Measurements from ENCODE around the gene PEX5L.
A peak's percentile ranks its signal among the peaks of the same experiment; 100 is the strongest.

The PEX5L gene

GRCh38 chr3:179977356-179977755, 59.4 kb downstream of the PEX5L start:
- DNase-seq: no peak
- TF ChIP-seq GATA1 (IDR thresholded peaks at IDR 0.05; ENCODE audit: low read depth, low read length): no peak
- TF ChIP-seq POLR2A (IDR thresholded peaks at IDR 0.05; ENCODE audit: low read length): no peak

- TF ChIP-seq GATA1 (IDR thresholded peaks at IDR 0.05; ENCODE audit: low read depth, low read length) (no peak), POLR2A (IDR thresholded peaks at IDR 0.05; ENCODE audit: low read length) (no peak)
- no peak for DNase-seq
Measured at GRCh38 chr3:179973931-179974361, 62.8 kb downstream of the PEX5L start.

- TF ChIP-seq POLR2A (IDR thresholded peaks at IDR 0.05; ENCODE audit: low read length): no peak
- no peak for TF ChIP-seq GATA1 (IDR thresholded peaks at IDR 0.05; ENCODE audit: low read depth, low read length)
- no peak for DNase-seq
Measured at GRCh38 chr3:179972881-179973423, 63.8 kb downstream of the PEX5L start.

GRCh38 chr3:179971280-179971679, 65.5 kb downstream of the PEX5L start:
- TF ChIP-seq GATA1 (IDR thresholded peaks at IDR 0.05; ENCODE audit: low read depth, low read length) (no peak), POLR2A (IDR thresholded peaks at IDR 0.05; ENCODE audit: low read length) (no peak)
- no peak for DNase-seq

- no peak for TF ChIP-seq POLR2A (IDR thresholded peaks at IDR 0.05; ENCODE audit: low read length)
- TF ChIP-seq GATA1 (IDR thresholded peaks at IDR 0.05; ENCODE audit: low read depth, low read length): no peak
- DNase-seq: no peak
Measured at GRCh38 chr3:179970746-179971145, 66.0 kb downstream of the PEX5L start.

GRCh38 chr3:179969525-179969924, 67.2 kb downstream of the PEX5L start:
- TF ChIP-seq GATA1 (IDR thresholded peaks at IDR 0.05; ENCODE audit: low read depth, low read length) (no peak), POLR2A (IDR thresholded peaks at IDR 0.05; ENCODE audit: low read length) (no peak)
- DNase-seq: peak in 1 of 2 experiments; percentile 17

GRCh38 chr3:179967622-179968021, 69.1 kb downstream of the PEX5L start:
- DNase-seq: no peak
- TF ChIP-seq GATA1 (IDR thresholded peaks at IDR 0.05; ENCODE audit: low read depth, low read length) (no peak), POLR2A (IDR thresholded peaks at IDR 0.05; ENCODE audit: low read length) (no peak)

- TF ChIP-seq GATA1 (IDR thresholded peaks at IDR 0.05; ENCODE audit: low read depth, low read length) (no peak), POLR2A (IDR thresholded peaks at IDR 0.05; ENCODE audit: low read length) (no peak)
- no peak for DNase-seq
Measured at GRCh38 chr3:179964890-179965289, 71.8 kb downstream of the PEX5L start.

GRCh38 chr3:179962629-179963387, 73.9 kb downstream of the PEX5L start:
- DNase-seq: no peak
- TF ChIP-seq POLR2A (IDR thresholded peaks at IDR 0.05; ENCODE audit: low read length): no peak

- no peak for TF ChIP-seq GATA1 (IDR thresholded peaks at IDR 0.05; ENCODE audit: low read depth, low read length)
- DNase-seq: no peak
Measured at GRCh38 chr3:179961703-179962078, 75.0 kb downstream of the PEX5L start.

- TF ChIP-seq POLR2A (IDR thresholded peaks at IDR 0.05; ENCODE audit: low read length): no peak
- no peak for TF ChIP-seq GATA1 (IDR thresholded peaks at IDR 0.05; ENCODE audit: low read depth, low read length)
- DNase-seq: no peak
Measured at GRCh38 chr3:179961071-179961702, 75.5 kb downstream of the PEX5L start.

GRCh38 chr3:179958759-179959158, 78.0 kb downstream of the PEX5L start:
- TF ChIP-seq POLR2A (IDR thresholded peaks at IDR 0.05; ENCODE audit: low read length) (no peak), GATA1 (IDR thresholded peaks at IDR 0.05; ENCODE audit: low read depth, low read length) (no peak)

GRCh38 chr3:179958143-179958542, 78.6 kb downstream of the PEX5L start:
- DNase-seq: no peak
- TF ChIP-seq GATA1 (IDR thresholded peaks at IDR 0.05; ENCODE audit: low read depth, low read length) (no peak), POLR2A (IDR thresholded peaks at IDR 0.05; ENCODE audit: low read length) (no peak)

More at GRCh38 chr3:179958759-179959158, 78.0 kb downstream of the PEX5L start:
- DNase-seq: no peak

GRCh38 chr3:179957264-179957845, 79.4 kb downstream of the PEX5L start:
- TF ChIP-seq GATA1 (IDR thresholded peaks at IDR 0.05; ENCODE audit: low read depth, low read length) (no peak), POLR2A (IDR thresholded peaks at IDR 0.05; ENCODE audit: low read length) (no peak)
- no peak for DNase-seq
